Measurements from ENCODE around the gene VPS37B.

VPS37B gene

DNA sequence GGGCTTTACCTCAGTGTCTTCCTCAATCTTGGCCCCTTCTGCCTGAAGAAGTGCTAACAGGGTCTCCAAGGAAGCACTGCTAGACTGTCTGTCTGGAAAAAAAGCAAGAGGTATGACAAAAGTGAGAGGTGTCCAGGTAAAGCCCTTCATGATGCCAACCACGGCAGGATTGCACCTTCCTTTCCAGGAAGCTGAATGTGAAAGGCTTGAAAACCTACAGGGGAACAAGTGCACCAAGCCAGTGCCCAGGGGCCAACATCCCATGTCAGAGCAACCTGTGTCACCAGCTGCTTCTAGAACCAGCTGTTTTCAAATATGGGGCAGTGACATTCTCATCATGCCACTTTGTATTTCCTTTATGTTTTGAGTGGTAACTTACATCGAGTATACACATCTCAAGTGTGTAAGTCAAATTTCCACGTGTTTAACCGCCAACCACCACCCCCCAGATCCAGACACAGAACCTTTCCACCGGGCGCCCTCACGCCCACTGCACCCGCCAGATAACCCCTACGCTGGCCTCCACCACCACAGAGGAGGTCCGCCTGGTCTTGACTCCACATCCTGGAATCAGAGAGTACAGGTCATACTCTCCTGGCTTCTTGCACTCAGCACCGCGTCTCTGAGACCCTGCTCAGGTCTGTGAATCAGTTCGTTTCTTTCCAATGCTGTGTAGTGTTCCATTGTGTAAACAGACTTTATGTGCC, 27.3 kb downstream of the VPS37B start:
- H3K4me3 ChIP-seq (replicated peaks; ENCODE audit: low read depth, low read length) = no peak overlapping the region
- no peak for TF ChIP-seq CTCF (IDR thresholded peaks at IDR 0.05; ENCODE audit: low read length, missing control alignments)
- no peak for DNase-seq (ENCODE audit: low read depth)

- no peak overlapping the region for H3K4me3 ChIP-seq (replicated peaks; ENCODE audit: low read depth, low read length)
- DNase-seq (ENCODE audit: low read depth) = no peak
- TF ChIP-seq CTCF (IDR thresholded peaks at IDR 0.05; ENCODE audit: low read length, missing control alignments) = no peak
These were observed 28.0 kb downstream of the VPS37B start for GRCh38 chr12:122867691-122868461.

GRCh38 chr12:122866950-122867607, 28.8 kb downstream of the VPS37B start:
- no peak for DNase-seq (ENCODE audit: low read depth)
- H3K4me3 ChIP-seq (replicated peaks; ENCODE audit: low read depth, low read length) = no peak overlapping the region
- no peak for TF ChIP-seq CTCF (IDR thresholded peaks at IDR 0.05; ENCODE audit: low read length, missing control alignments)

DNA sequence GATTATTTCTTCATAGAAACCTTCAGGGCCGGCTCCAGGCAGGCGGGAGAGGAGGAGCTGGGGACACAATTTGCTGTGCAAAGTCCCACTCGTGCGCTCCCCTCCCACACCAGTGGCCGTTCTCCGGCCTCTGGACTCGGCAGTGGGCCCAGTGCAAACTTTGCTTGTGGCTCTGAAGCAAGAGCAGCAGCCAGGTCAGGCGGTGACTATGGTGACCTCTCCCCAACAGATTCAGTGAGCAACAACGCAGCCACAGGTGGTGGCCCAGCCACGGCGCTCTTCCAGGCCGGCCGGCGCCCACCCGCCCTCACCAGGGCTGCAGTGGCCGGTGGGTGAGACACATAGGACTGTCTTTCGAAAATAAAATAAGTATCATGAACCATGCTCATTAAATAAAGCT, 29.5 kb downstream of the VPS37B start:
- DNase-seq (ENCODE audit: low read depth) = no peak
- H3K4me3 ChIP-seq (replicated peaks; ENCODE audit: low read depth, low read length) = no peak overlapping the region
- no peak for TF ChIP-seq CTCF (IDR thresholded peaks at IDR 0.05; ENCODE audit: low read length, missing control alignments)

DNA sequence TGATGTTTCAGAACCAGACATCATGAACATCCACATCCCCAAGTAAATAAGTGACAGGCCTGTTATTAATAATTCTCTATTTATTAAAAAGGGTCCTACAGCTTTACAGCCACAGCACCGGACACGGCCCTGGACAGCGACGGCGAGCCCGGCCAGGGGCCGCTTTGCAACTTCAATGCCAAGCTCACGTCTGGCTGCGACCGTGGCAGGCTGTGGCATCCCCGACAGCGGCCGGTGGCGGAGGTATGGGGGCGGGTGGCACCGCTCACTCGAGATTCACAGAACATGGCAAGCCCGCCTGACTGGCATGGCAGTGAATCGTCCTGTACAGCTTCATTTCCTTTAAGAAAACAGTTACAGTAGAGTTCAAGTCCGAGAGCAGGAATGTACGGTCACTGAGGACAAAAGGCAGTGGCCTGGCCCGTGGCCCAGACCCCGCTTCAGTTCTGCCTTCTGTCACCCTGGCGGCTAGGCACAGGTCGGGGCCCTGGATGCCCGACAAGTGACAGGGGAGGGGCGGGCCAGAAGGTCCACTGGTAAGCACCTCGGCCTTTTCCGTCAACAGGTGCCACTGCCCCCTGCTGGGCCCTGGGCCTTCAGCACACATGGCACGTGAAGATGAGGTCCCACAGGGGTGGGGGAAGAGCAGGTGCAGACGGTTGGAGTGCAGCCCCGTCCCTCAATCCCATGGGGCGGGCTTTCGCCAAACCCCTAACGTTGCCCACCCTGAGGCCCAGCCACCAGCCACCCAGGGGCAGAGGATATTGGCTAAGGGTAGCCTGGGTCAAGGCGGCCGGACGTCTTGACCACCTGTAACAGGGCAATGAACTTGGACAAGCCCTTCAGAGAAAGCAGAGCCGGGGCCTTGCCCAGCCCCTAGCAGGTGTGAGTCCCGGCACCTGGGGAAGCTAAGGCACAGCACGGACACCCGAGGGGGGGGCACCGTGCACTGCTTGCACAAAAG, 30.4 kb downstream of the VPS37B start:
- DNase-seq (ENCODE audit: low read depth) = peak; percentile 20
- peak; percentile 37 for TF ChIP-seq CTCF (IDR thresholded peaks at IDR 0.05; ENCODE audit: low read length, missing control alignments)
- no peak overlapping the region for H3K4me3 ChIP-seq (replicated peaks; ENCODE audit: low read depth, low read length)

DNA sequence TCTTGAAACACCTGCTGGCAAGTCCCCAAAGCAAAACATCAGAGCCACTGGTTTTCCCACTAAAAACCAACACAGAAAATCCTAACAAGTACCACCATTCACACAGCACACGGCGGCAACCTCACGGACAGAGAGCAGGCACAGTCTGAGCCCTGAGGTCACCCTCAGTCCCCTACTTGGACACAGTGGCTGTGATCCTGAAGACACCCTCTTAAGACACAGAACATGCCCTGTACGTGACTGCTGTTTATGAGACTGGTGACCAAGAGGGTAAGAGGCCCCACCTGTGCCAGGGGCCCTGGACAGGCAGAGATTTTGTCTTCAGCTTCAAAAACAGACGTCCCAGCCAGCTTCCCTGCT, 31.1 kb downstream of the VPS37B start:
- no peak for DNase-seq (ENCODE audit: low read depth)
- H3K4me3 ChIP-seq (replicated peaks; ENCODE audit: low read depth, low read length) = no peak overlapping the region
- TF ChIP-seq CTCF (IDR thresholded peaks at IDR 0.05; ENCODE audit: low read length, missing control alignments) = no peak
